ENCODE results near the gene CTLA4.

Gene CTLA4

GRCh38 chr2:203824057-203824456, 43.5 kb upstream of the CTLA4 start:
- Histone ChIP-seq H3K36me3 (replicated peaks; ENCODE audit: insufficient read depth, low read length) (no peaks in the 10 kb centered on the region), H4K20me1 (ENCODE audit: insufficient read depth, low read length) (no peaks in the 10 kb centered on the region), H3K4me1 (ENCODE audit: low read length) (peaks cover 5% of the 10 kb centered on the region), H3K4me3 (ENCODE audit: low read length) (no peak overlapping the region), H3K27ac (ENCODE audit: low read length) (no peak overlapping the region), H3K9ac (ENCODE audit: low read length) (no peak overlapping the region), H3K9me2 (replicated peaks; ENCODE audit: insufficient read depth, low read length) (no peaks in the 10 kb centered on the region), H2AFZ (ENCODE audit: low read length) (no peak overlapping the region), H3K27me3 (replicated peaks; ENCODE audit: insufficient read depth, low read length) (no peaks in the 10 kb centered on the region), H3K4me2 (ENCODE audit: low read depth, low read length) (no peak overlapping the region), H3K79me2 (ENCODE audit: low read length) (no peaks in the 10 kb centered on the region), H3K9me3 (replicated peaks; ENCODE audit: insufficient read depth, low read length) (no peaks in the 10 kb centered on the region), H3F3A (ENCODE audit: insufficient read depth, low read length) (no peaks in the 10 kb centered on the region)
- TF ChIP-seq EZH2 (optimal IDR thresholded peaks at IDR 0.05; ENCODE audit: low read depth, low read length), result no peak
- TF ChIP-seq, protein P1, sequence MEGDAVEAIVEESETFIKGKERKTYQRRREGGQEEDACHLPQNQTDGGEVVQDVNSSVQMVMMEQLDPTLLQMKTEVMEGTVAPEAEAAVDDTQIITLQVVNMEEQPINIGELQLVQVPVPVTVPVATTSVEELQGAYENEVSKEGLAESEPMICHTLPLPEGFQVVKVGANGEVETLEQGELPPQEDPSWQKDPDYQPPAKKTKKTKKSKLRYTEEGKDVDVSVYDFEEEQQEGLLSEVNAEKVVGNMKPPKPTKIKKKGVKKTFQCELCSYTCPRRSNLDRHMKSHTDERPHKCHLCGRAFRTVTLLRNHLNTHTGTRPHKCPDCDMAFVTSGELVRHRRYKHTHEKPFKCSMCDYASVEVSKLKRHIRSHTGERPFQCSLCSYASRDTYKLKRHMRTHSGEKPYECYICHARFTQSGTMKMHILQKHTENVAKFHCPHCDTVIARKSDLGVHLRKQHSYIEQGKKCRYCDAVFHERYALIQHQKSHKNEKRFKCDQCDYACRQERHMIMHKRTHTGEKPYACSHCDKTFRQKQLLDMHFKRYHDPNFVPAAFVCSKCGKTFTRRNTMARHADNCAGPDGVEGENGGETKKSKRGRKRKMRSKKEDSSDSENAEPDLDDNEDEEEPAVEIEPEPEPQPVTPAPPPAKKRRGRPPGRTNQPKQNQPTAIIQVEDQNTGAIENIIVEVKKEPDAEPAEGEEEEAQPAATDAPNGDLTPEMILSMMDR (IDR thresholded peaks at IDR 0.05; ENCODE audit: low read length), result no peak
- TF ChIP-seq EZH2phosphoT487 (IDR thresholded peaks at IDR 0.05; ENCODE audit: low read length), result no peak
- DNase-seq, result no peak

DNA sequence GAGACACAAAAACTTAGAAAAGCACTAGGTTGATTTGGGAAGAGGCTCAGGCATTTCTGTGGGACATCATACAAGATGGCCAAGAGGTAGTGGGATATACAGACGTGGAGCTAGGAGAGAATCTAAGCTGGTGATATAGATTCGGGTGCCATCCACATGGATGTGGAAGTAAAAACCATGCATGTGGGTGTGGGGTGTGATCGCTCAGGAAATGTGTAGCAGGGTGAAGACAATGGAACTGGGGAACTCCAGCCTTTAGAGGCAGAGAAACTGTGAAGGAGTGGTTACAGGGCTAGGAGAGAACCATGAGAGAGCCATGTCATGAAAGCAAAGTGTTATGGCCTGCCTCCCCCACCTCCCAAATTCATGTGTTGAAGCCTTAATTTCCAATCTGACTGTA, 43.0 kb upstream of the CTLA4 start:
- Histone ChIP-seq H3K9me2 (replicated peaks; ENCODE audit: insufficient read depth, low read length) (no peaks in the 10 kb centered on the region), H3K9ac (ENCODE audit: low read length) (no peak overlapping the region), H3K36me3 (replicated peaks; ENCODE audit: insufficient read depth, low read length) (no peaks in the 10 kb centered on the region), H3F3A (ENCODE audit: insufficient read depth, low read length) (no peaks in the 10 kb centered on the region), H3K79me2 (ENCODE audit: low read length) (no peaks in the 10 kb centered on the region), H3K4me2 (ENCODE audit: low read depth, low read length) (no peak overlapping the region), H3K4me1 (ENCODE audit: low read length) (peaks cover 5% of the 10 kb centered on the region), H3K9me3 (replicated peaks; ENCODE audit: insufficient read depth, low read length) (no peaks in the 10 kb centered on the region), H2AFZ (ENCODE audit: low read length) (no peak overlapping the region), H3K27me3 (replicated peaks; ENCODE audit: insufficient read depth, low read length) (no peaks in the 10 kb centered on the region), H3K4me3 (ENCODE audit: low read length) (no peak overlapping the region), H4K20me1 (ENCODE audit: insufficient read depth, low read length) (no peaks in the 10 kb centered on the region), H3K27ac (ENCODE audit: low read length) (no peak overlapping the region)
- no peak for DNase-seq
- no peak for TF ChIP-seq EZH2 (optimal IDR thresholded peaks at IDR 0.05; ENCODE audit: low read depth, low read length)
- TF ChIP-seq, protein P1 (IDR thresholded peaks at IDR 0.05; ENCODE audit: low read length), result no peak
- no peak for TF ChIP-seq EZH2phosphoT487 (IDR thresholded peaks at IDR 0.05; ENCODE audit: low read length)

DNA sequence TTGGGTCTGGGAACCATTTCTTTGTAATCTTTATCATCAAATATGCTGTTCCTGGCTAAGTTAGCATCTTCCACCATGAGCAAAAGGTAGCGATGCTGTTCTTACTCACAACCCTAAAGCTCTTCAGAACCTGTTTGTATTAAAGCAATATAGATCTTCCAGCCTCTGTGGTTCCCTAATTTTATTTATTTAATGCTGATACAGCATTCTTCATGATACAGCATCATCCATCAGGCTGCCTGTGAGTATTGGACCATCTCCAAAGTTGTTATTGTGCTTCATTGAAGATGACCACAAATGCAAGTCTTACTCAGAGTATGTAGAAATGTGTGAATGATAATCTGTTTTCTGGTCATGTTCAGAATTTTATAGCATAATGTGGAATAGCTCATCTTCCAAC, 40.9 kb upstream of the CTLA4 start:
- Histone ChIP-seq H3K79me2 (ENCODE audit: low read length) (no peaks in the 10 kb centered on the region), H3K9ac (ENCODE audit: low read length) (no peak overlapping the region), H3K4me3 (ENCODE audit: low read length) (no peak overlapping the region), H3K4me1 (ENCODE audit: low read length) (no peaks in the 10 kb centered on the region), H4K20me1 (ENCODE audit: insufficient read depth, low read length) (no peaks in the 10 kb centered on the region), H3K36me3 (replicated peaks; ENCODE audit: insufficient read depth, low read length) (no peaks in the 10 kb centered on the region), H3K4me2 (ENCODE audit: low read depth, low read length) (no peak overlapping the region), H2AFZ (ENCODE audit: low read length) (no peak overlapping the region), H3K27me3 (replicated peaks; ENCODE audit: insufficient read depth, low read length) (no peaks in the 10 kb centered on the region), H3K27ac (ENCODE audit: low read length) (no peak overlapping the region), H3F3A (ENCODE audit: insufficient read depth, low read length) (no peaks in the 10 kb centered on the region), H3K9me3 (replicated peaks; ENCODE audit: insufficient read depth, low read length) (no peaks in the 10 kb centered on the region), H3K9me2 (replicated peaks; ENCODE audit: insufficient read depth, low read length) (no peaks in the 10 kb centered on the region)
- no peak for DNase-seq
- no peak for TF ChIP-seq EZH2 (optimal IDR thresholded peaks at IDR 0.05; ENCODE audit: low read depth, low read length)
- TF ChIP-seq, protein P1 (IDR thresholded peaks at IDR 0.05; ENCODE audit: low read length), result no peak
- TF ChIP-seq EZH2phosphoT487 (IDR thresholded peaks at IDR 0.05; ENCODE audit: low read length), result no peak
